HG02610 (cell line): ENCODE data around the gene TRPV5.

ENCODE experiments used
- ATAC-seq: cut with Tn5 transposase; IDR thresholded peaks from one replicate; pipeline ENCODE4 v1.9.1; 2021; ENCODE audit warnings: mild to moderate bottlenecking, moderate library complexity; ENCODE audit not compliant: unreplicated experiment

TRPV5 gene

DNA sequence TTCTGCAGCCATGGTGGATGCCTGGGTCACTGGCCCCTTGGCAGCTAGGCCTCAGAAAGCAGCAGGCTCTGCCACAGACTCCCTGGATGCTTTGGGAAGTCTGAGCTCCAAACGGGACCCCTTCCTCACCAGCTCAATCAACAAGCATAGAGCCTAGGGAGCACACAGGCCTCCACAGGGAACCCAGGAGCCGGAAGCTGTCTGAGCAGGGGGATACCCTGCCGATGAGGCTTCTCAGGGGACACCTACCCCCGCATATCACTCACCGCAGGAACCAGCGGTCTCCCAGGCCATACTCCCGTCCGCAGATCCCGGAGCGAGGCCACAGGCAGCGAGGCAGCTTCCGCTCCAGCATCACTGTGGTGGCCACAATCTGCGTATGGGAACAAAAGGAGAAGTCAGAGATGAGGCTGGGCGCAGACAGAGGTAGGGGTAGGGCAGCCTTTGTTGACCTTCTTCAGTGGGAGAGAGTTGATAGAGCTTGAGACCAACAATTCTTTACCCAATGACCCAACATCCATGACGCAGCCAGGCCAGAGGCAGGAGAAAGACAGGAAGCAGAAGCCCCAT, 61.4 kb downstream of the TRPV5 start:
- no peak for ATAC-seq

DNA sequence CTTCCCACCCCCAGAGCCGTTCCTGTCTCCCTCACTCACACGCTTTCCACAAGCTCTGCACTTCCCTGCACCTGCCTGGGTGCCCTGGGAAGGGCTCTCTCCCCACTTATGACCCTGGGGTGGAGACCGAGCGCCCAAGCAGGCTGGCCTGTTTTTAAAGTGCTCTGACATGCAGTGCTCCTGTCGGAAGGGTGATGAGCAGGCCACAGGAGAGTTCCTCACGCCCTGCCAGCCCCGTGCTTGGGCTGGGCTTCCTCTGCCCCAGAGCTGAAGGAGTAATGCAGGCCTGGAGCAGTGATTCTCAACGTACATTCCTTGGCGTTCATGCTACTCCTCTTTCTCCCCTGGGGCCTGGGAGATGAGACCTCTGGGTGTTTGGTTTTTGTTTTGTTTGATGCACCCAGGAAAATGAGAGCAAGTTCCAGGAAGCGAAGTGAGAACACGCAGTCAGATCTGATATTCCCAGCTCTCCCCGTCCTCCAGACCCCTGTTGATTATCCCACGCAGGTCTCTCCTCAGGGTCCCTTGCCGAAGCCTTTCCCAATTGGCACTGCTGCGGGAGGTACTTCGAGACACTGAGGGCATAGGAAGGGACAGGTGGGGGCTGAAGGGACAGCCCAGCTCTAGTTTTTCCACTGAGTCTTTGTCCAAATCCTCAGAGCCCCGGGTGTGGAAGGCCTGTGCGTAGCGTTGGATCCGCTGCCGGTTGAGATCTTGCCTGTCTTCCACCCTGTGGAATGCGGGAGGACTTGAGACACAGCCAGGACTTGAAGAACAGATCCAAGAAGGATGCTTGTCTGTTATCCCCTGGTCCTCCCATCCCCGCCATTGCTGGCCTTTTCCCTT, 62.1 kb downstream of the TRPV5 start:
- ATAC-seq, result no peak

DNA sequence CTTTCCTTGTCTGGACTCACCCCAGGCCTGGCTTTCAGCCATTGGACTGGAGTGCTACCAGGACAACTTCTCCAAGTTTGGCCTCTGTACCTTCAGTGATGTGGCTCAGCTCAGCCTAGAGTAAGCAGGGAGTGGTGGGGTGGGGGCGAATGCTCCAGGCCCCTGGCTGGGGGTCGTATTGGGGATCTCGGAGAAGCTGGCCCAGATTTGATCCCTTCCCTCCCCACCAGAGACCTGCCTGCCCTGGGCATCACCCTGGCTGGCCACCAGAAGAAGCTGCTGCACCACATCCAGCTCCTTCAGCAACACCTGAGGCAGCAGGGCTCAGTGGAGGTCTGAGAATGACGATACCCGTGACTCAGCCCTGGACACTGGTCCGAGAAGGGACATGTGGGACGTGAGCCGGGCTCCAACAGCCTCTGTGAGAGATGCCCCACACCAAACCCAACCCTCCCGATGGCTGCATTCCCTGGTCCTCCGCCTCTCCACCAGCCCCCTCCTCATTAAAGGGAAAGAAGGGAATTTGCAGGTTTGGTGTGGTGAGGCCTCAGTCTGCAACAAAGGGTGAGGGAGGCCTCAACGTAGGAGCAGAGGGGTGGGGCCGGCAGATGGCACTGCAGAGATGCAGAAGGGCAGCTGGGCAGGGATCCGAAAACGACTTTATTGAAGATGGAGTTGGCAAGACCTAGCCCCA, 62.8 kb downstream of the TRPV5 start:
- no peak for ATAC-seq

DNA sequence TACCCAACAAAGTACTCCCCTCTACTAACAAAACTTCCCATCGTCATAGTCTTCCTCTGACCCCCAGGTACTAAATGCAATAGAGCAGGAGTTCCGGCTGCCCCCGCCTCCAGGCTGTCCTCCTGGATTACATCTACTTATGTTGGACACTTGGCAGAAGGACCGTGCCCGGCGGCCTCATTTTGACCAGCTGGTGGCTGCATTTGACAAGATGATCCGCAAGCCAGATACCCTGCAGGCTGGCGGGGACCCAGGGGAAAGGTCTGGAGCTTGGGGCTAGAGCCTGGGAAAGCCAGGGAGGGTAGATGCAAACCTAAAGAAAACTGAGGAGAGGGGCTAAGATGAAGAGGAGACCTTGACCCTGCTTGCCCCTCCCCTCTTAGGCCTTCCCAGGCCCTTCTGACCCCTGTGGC, 63.4 kb downstream of the TRPV5 start:
- no peak for ATAC-seq

DNA sequence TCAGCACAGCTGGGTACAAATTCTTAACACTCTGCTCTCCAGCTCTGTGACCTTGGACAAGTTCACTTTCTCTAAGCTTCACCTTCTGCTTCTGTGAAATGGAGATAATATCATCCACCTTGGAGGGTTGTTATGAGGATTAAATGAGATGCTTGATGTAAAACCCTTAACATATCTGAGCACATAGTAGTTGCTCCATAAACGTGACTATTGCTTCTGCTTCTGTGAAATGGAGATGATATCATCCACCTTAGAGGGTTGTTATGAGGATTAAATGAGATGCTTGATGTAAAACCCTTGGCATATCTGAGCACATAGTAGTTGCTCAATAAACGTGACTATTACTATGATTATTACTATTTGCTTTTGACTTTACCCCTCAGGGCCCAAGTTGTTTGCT, 64.1 kb downstream of the TRPV5 start:
- ATAC-seq, result no peak

DNA sequence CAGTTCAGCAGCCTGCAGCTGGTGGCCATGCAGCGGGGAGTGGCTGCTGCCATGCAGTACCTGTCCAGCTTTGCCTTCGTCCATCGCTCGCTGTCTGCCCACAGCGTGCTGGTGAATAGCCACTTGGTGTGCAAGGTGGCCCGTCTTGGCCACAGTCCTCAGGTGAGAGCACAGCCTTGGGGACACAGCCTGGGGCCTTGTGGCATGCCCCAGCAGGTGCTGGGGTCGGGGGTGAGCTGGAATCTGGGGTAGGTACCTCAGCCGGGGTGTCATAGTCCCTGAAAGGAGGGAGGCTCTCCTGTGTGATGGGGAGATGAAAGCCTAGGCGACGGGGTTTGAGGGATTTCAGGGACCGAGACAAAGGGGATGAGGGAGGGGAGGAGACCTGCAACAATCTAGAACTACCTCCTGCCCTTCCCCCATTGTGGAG, 64.5 kb downstream of the TRPV5 start:
- no peak for ATAC-seq

DNA sequence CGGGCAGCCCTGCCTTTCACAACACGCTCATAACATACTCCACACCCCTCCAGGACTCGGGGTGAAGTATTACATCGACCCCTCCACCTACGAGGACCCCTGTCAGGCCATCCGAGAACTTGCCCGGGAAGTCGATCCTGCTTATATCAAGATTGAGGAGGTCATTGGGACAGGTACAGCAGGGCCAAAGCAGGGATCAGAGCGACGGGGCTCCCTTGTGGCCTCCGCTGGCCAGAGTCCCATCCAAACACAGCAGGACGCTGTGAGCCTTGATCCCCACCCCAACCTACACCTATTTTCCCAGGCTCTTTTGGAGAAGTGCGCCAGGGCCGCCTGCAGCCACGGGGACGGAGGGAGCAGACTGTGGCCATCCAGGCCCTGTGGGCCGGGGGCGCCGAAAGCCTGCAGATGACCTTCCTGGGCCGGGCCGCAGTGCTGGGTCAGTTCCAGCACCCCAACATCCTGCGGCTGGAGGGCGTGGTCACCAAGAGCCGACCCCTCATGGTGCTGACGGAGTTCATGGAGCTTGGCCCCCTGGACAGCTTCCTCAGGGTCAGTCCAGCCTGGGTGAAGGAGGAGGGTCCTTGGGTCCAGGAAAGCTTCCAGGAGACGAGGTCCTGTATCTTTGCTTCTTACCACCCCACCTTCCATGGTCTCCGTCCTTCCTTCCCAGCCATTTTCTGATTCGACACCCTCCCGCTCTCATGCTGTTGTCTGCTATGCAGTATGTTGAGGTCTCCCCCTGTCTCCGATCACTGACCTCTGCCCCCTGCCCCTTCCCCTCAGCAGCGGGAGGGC, 65.2 kb downstream of the TRPV5 start:
- ATAC-seq, result no peak

DNA sequence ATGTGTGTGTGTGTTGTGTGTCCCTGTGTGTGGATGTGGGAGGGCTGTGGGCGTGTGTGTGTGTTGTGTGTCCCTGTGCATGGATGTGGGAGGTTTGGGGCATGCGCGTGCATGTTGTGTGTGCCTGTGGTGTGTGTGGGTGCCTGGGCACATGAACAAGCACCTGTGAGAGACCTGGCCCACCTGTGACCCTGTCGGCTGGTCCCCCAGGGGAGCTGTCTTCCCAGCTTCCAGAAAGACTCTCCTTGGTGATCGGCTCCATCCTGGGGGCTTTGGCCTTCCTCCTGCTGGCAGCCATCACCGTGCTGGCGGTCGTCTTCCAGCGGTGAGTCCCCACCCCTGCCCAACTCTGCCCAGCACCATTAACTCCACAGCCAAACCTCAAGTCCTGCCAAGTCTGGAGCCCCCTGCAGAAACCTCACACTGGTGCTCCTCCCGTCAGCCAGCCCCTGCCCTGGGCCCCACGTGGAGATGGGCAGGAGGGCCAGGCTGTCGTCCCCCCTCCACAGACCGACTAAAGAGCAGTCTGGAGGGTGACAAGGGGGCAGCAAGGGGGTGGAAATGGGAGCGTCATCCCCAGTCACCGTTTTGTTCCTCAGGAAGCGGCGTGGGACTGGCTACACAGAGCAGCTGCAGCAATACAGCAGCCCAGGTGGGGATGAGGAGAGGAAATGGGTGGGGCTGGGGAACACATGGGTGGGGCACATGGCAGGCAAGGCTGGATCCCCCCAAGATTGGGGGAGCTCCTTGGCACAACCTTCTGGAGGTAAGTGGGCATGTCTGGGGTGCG, 66.0 kb downstream of the TRPV5 start:
- ATAC-seq, result no peak

DNA sequence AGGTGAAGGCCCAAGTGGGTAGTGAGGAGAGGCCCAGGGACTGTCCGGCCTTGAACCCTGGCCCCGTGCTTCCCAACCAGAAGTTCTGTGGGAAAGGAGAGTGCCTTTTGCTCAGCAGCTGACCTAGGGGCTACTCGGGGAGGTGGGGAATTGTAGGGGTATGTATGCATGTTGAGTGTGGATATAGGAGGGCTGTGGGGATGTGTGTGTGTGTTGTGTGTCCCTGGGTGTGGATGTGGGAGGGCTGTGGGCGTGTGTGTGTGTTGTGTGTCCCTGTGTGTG, 66.5 kb downstream of the TRPV5 start:
- ATAC-seq, result no peak

DNA sequence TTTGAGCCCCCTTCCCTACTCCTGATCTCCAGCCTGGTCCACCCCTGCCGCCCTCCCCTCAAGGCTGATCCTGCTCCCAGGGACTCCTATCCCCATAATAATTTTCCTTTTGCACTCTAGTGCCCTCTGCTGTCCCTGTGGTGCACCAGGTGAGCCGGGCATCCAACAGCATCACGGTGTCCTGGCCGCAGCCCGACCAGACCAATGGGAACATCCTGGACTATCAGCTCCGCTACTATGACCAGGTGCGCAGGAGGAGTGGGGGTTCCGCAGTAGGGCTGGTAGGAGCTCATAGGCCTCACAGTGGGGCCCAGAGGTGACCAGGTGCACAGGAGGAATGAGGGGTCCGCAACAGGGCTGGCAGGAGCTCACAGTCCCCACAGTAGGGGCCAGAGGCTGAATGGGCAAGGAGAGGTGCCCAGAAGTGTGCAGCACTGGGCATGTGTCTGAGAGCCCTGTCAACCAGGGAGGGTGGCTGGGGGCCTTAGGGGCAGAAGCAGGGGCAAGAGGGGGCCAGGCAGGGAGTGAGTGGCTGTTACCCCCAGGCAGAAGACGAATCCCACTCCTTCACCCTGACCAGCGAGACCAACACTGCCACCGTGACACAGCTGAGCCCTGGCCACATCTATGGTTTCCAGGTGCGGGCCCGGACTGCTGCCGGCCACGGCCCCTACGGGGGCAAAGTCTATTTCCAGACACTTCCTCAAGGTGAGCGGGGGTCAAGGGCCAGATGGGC, 67.0 kb downstream of the TRPV5 start:
- ATAC-seq, result no peak

DNA sequence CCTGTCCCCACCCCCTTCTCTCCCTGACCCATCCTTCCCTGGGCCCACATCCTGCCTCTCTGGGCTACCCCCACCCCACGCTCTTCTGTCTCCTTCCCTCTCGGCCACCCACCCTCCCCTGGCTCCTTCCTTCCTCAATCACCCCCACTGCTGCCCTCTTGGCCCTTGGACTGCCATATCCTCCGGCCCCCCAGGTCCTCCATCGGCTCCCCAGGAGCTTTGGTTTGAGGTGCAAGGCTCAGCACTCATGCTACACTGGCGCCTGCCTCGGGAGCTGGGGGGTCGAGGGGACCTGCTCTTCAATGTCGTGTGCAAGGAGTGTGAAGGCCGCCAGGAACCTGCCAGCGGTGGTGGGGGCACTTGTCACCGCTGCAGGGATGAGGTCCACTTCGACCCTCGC, 67.8 kb downstream of the TRPV5 start:
- ATAC-seq, result no peak

DNA sequence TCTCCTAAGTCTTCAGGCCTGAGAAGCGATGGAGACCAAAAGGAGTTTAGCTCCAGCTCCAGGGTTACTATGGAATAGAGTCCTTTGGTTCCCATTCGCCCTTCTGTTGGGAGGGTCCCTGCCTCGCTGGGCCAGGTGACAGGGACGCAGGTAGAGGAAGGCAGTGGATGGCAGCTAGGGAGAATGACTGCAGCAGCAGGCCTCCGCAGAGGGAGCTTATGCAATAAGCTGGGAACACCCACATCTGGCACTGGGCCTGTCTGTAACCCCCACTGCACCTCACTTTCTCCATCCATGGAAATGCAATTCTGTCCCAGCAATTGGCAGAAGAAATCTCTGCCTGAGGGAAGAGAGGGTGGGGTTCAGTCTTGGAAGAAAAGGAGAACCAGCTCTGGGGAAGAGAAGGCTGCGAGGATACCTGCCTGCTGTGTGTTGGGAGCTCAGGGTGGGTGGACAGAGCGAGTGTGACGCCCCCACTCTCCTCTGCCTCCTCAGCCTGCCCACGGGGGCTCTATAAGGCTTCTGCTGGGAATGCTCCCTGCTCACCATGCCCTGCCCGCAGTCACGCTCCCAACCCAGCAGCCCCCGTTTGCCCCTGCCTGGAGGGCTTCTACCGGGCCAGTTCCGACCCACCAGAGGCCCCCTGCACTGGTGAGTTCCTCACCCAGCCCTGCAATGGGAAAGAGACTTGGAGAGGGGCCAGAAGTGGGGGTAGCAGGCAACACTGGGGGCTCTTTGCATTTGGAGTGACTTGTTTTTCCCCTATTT, 68.4 kb downstream of the TRPV5 start:
- ATAC-seq, result no peak

DNA sequence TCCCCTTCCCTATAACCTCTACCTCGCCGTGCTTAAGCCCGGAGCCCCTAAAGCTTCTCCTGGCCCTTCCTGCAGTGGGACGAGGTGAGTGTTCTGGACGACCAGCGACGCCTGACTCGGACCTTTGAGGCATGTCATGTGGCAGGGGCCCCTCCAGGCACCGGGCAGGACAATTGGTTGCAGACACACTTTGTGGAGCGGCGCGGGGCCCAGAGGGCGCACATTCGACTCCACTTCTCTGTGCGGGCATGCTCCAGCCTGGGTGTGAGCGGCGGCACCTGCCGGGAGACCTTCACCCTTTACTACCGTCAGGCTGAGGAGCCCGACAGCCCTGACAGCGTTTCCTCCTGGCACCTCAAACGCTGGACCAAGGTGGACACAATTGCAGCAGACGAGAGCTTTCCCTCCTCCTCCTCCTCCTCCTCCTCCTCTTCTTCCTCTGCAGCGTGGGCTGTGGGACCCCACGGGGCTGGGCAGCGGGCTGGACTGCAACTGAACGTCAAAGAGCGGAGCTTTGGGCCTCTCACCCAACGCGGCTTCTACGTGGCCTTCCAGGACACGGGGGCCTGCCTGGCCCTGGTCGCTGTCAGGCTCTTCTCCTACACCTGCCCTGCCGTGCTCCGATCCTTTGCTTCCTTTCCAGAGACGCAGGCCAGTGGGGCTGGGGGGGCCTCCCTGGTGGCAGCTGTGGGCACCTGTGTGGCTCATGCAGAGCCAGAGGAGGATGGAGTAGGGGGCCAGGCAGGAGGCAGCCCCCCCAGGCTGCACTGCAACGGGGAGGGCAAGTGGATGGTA, 69.5 kb downstream of the TRPV5 start:
- ATAC-seq, result no peak

DNA sequence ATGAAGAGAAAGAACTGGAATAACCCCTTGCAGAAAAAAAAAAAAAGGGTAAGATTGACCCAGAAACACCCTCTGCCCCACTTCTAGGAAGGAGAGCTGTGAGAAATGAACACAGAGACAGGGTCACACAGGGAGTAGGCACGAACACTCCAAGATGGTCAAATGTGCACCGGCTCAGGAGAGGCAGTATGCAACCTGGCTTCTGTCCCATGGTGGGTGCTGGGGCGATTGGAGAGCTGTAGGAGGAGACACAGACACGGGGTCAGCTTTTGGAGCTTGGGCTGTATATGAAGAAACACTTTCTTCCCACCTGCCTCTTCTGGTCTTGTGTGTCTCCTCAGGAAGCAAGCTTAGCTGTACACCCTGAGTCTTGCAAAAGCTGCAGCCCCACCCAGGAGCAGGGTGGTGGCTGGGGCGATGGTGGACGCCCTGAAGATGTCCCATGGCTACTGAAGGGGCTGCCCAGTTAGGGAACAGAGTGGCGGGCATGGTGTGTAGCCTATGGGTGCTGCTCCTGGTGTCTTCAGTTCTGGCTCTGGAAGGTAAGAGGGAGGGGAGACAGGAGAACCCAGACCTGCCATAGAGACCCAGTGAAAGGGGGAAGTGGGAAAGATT, 70.7 kb downstream of the TRPV5 start:
- no peak for ATAC-seq

DNA sequence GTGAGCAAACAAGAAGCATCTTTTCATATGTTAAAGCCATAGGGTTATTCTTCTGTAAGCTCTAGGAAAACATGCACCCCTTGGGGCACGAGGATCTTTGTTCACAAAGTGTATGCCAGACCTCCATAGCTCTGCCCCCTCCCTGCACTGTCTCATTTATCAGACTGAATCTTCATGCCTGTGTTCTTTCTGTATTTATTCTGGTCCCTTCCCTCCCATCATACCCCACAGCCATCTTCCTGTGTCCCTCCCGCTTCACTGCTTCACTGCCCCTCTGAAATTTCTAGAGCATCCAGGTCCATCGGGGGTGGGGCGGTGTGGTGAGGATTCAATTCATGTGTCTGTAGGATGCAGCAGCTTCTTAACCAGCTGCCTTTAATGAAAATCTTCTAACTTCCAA, 71.2 kb downstream of the TRPV5 start:
- no peak for ATAC-seq

DNA sequence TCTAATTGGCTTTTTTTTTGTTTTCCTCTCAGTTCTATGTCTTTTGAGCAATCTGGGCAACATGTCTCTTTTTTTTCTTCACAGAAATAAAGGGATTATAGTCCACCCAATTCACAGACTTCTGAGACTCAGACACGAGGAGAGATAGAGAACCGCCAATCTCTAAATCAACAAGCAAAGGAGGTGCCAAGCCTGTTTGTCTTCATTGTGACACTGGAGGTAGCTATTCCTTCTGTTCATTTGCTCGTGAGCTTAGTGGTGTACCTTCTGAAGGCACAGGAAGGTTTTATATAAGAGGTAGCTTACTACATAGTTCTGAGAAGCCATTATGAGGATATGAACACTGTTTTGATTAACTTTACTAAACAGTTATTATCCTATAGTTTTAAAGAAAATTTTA, 72.6 kb downstream of the TRPV5 start:
- no peak for ATAC-seq

DNA sequence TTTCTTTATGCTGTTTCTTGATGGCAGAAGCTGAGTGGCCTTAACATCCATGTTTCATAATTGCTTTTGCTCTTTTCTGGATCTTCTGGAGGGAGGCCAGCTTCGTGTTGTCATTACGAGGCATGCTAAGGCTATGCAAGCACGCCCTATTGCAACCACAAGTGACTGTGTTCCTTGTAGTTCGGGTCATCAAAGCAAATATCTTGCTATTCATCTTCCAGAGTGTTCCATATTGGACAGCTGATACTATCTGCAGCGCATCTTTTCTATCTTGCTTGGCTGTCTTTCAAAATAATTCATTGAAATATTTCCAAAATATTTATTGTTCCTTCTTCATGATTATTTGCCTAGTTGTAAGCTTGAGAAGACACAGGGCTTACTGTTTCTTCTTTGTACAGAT, 73.7 kb downstream of the TRPV5 start:
- ATAC-seq, result no peak

DNA sequence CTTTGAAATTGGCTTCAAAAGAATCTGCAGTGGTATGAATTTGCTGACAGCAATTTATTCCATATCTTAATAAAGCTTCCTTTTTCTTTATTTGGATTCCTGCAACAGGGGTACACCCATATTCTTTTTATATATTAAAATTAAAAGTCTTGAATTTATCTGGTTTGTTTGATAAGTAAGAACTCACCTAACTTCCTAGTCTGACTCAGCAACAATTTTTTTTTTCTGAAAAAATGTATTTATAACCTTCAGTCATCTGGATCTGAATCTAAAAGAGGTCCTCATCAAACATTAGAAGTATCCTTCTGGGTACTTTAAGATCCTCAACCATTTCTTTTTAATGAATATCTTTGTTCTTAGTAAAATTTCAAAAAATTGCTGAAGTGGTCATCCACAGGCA, 74.1 kb downstream of the TRPV5 start:
- ATAC-seq, result no peak
